Tibial artery (tissue), 4 donors: ENCODE measurements around the gene ACBD3.

Experiments used
- DNase-seq, 2 donors: peaks; one replicate each; pipeline ENCODE4 v3.0.0-alpha.2; 2019
- H3K27ac ChIP-seq, 2 donors: fragments of 200-600 bp; sonication (generic) in 1 of 2; 1 replicate in 1 of 2; 2 replicates in 1 of 2; pipeline ENCODE4 v1.5.1; 2018 to 2019; ENCODE audit warnings: mild to moderate bottlenecking in 1 of 2
- H3K27me3 ChIP-seq, 2 donors: fragments of 200-600 bp; sonication (generic) in 1 of 2; one replicate each; pipeline versions ENCODE4 v1.5.1 to v1.6.0; 2016 to 2019
- H3K36me3 ChIP-seq, 3 donors: fragments of 200-600 bp; sonication (generic) in 2 of 3; one replicate each; pipeline ENCODE4 v1.5.1; 2016 to 2019; ENCODE audit warnings: mild to moderate bottlenecking in 2 of 3
- H3K4me1 ChIP-seq, 4 donors: fragments of 200-600 bp; sonication (generic) in 2 of 4; 1 replicate in 3 of 4; 2 replicates in 1 of 4; pipeline ENCODE4 v1.5.1; 2016 to 2019
- H3K4me3 ChIP-seq, 2 donors: fragments of 200-600 bp; sonication (generic) in 1 of 2; 1 replicate in 1 of 2; 2 replicates in 1 of 2; pipeline ENCODE4 v1.5.1; 2018 to 2019; ENCODE audit warnings: mild to moderate bottlenecking in 2 of 2
- H3K9me3 ChIP-seq, 3 donors: fragments of 200-600 bp; sonication (generic) in 1 of 3; one replicate each; pipeline ENCODE4 v1.5.1; 2016 to 2019
- intact Hi-C: fragments of 100-400 bp; cut with DNase I; formaldehyde crosslinking; loops from one replicate; pipeline ENCODE4 v1.15.0; 2023; ENCODE audit warnings: low total_unique reads
- TF ChIP-seq, protein P1 (sequence below), 2 experiments: fragments of 200-600 bp in 1 of 2; fragments of 450-650 bp in 1 of 2; IDR thresholded peaks; one replicate each; pipeline ENCODE4 v1.5.1; 2017 to 2019; ENCODE audit warnings: antibody characterized with exemption in 2 of 2, mild to moderate bottlenecking in 1 of 2, moderate library complexity in 1 of 2

ACBD3 gene

GRCh38 chr1:226128487-226129075 is 58.0 kb downstream of the ACBD3 start:
- Histone ChIP-seq H3K9me3 (no peaks in the 10 kb centered on the region), H3K27ac (no peak overlapping the region), H3K36me3 (no peaks in the 10 kb centered on the region), H3K27me3 (peaks cover 0 to 19% of the 10 kb centered on the region in 2 donors), H3K4me1 (peaks cover 0 to 11% (median 0%) of the 10 kb centered on the region in 4 donors), H3K4me3 (no peak overlapping the region)
- TF ChIP-seq, protein P1, sequence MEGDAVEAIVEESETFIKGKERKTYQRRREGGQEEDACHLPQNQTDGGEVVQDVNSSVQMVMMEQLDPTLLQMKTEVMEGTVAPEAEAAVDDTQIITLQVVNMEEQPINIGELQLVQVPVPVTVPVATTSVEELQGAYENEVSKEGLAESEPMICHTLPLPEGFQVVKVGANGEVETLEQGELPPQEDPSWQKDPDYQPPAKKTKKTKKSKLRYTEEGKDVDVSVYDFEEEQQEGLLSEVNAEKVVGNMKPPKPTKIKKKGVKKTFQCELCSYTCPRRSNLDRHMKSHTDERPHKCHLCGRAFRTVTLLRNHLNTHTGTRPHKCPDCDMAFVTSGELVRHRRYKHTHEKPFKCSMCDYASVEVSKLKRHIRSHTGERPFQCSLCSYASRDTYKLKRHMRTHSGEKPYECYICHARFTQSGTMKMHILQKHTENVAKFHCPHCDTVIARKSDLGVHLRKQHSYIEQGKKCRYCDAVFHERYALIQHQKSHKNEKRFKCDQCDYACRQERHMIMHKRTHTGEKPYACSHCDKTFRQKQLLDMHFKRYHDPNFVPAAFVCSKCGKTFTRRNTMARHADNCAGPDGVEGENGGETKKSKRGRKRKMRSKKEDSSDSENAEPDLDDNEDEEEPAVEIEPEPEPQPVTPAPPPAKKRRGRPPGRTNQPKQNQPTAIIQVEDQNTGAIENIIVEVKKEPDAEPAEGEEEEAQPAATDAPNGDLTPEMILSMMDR (IDR thresholded peaks at IDR 0.05), result no peak
- intact Hi-C loops, result no loop called here
- peak in 1 of 2 donors; percentile 50 for DNase-seq

DNA sequence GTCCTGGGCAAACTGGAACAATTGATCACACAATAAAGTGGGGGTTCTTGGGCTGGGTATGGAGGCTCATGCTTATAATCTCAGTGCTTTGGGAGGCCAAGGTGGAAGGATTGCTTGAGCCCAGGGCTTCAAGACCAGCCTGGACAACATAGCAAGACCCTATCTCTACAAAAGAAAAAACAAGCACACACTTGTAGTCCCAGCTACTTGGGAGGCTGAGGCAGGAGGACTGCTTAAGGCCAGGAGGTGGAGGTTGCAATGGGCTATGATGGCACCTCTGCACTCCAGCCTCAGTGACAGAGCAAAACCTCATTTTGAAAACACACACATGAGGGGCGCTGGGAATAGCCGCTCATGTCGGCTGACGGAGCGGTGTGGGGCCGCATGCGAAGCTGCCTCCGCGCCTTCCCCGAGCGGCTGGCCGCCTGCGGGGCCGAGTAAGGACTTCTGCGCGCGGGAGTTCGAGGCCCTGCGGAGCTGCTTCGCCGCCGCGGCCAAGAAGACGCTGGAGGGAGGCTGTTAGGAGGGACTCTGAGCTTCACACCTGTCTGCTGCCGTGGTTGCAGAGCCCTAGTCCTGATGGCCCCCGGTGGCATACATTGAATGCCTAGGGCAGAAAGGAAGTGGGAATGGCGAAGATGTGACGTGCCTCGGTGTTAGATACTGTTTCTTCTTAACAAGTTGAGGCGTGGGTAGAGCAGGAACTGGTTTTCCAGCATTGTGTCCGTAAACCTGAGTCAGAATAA is 59.5 kb downstream of the ACBD3 start:
- TF ChIP-seq, protein P1 (IDR thresholded peaks at IDR 0.05), result no peak
- intact Hi-C loops, result no loop called here
- Histone ChIP-seq H3K27me3 (peaks cover 0 to 15% of the 10 kb centered on the region in 2 donors), H3K4me3 (no peak overlapping the region), H3K27ac (no peak overlapping the region), H3K4me1 (peaks cover 0 to 17% (median 4%) of the 10 kb centered on the region in 4 donors), H3K36me3 (no peaks in the 10 kb centered on the region), H3K9me3 (no peaks in the 10 kb centered on the region)
- peak in 1 of 2 donors; percentile 42 for DNase-seq

DNA sequence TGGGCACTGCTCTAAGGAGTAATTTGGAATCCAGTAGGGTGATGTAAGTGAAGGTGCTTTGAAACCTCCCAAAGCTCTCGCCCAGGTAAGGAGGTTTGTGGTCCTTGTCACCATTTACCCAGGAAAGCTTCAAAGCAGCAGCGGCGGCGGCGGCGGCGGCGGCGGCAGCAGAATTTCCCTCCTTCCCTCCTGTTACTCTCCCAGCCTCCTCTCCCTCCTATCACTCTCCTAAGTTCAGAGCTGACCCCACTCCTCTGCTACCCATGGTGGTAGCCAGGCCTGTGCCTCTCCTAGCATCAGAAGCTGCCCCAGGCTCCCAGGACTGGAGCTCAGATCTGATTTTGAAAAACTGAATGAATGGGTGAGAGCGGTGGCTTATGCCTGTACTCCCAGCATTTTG is 60.7 kb downstream of the ACBD3 start:
- H3K9me3 ChIP-seq, result no peaks in the 10 kb centered on the region
- H3K4me1 ChIP-seq, result peaks cover 0 to 25% (median 9%) of the 10 kb centered on the region in 4 donors
- TF ChIP-seq, protein P1 (IDR thresholded peaks at IDR 0.05), result no peak
- H3K27me3 ChIP-seq, result peaks cover 0 to 15% of the 10 kb centered on the region in 2 donors
- H3K4me3 ChIP-seq, result no peak overlapping the region
- intact Hi-C loops, result loop anchor here (2.0 kb wide), 1 partner anchor 71 kb away; no protein-coding TSS in a partner anchor
- no peaks in the 10 kb centered on the region for H3K36me3 ChIP-seq
- no peak overlapping the region for H3K27ac ChIP-seq
- peak in 1 of 2 donors; percentile 48 for DNase-seq

DNA sequence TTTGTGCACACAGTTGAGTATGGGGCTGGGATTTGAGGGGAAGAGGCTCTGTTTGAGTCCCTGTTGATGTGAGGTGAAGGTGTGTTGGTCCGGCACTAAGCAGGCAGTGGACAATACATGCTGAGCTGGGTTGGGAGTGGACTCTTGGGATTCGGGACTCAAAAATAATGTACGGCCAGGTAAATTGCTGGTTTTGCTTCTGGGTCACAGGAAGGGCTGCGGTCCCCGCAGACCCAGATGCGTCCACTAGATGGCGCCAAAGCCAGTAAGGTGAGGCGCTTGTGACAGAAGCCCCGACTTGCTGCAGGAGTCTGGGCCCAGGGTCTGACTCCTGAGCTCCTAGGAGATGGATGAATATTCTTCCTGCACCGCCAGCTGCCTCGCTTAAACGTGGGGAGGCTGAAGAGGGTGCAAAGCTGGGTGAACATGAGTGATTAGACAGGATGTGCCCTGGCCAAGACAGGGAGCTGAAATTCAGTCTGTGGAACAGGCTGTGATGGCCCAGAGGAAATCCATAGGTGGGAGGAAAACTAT is 61.4 kb downstream of the ACBD3 start:
- intact Hi-C loops, result loop anchor here (2.0 kb wide), 1 partner anchor 72 kb away; no protein-coding TSS in a partner anchor
- TF ChIP-seq, protein P1 (IDR thresholded peaks at IDR 0.05), result peak; percentile 84 to 97
- Histone ChIP-seq H3K9me3 (no peaks in the 10 kb centered on the region), H3K4me1 (peaks cover 0 to 25% (median 10%) of the 10 kb centered on the region in 4 donors), H3K4me3 (no peak overlapping the region), H3K27ac (no peak overlapping the region), H3K36me3 (no peaks in the 10 kb centered on the region), H3K27me3 (peaks cover 0 to 12% of the 10 kb centered on the region in 2 donors)
- peak; percentile 84 to 85 for DNase-seq

GRCh38 chr1:226123591-226124471 is 62.7 kb downstream of the ACBD3 start:
- no peaks in the 10 kb centered on the region for H3K36me3 ChIP-seq
- H3K27me3 ChIP-seq, result peaks cover 0 to 7% of the 10 kb centered on the region in 2 donors
- intact Hi-C loops, result loop anchor here (2.0 to 5.0 kb wide), 2 partner anchors 42 to 73 kb away; no protein-coding TSS in a partner anchor
- H3K27ac ChIP-seq, result no peak overlapping the region
- H3K4me3 ChIP-seq, result no peak overlapping the region
- H3K9me3 ChIP-seq, result no peaks in the 10 kb centered on the region
- peaks cover 0 to 25% (median 10%) of the 10 kb centered on the region in 4 donors for H3K4me1 ChIP-seq
- TF ChIP-seq, protein P1 (IDR thresholded peaks at IDR 0.05), result no peak
- DNase-seq, result peak in 1 of 2 donors; percentile 56
